PC-9 (cell line): Measurements from ENCODE around the gene HLCS. TPM values are rescaled to one million over a fixed set of nuclear protein-coding genes. Genes with fewer than 3 reads are reported as not detected.

Source experiments
- BruUV-seq: library from RNA; stranded (reverse); fragments of 400-500 nt; replicated peaks from 2 replicates; lab custom pipeline; 2021; lab: Mats Ljungman, UMichigan
- CTCF ChIA-PET: fragments of 300-600 bp; sonication (Branson Sonifier 250); formaldehyde crosslinking; loops from one replicate; lab custom pipeline; 2022; ENCODE audit warnings: antibody characterized with exemption; lab: Charles Lee
- POLR2A ChIA-PET: fragments of 300-600 bp; sonication (Branson Sonifier 250); formaldehyde crosslinking; loops from one replicate; lab custom pipeline; 2022; ENCODE audit warnings: antibody characterized with exemption; ENCODE audit not compliant: unreplicated experiment; lab: Charles Lee
- DNase-seq, 2 experiments: peaks; one replicate each; pipeline versions ENCODE4 v3.0.0 to v3.0.0-alpha.2; 2015 to 2022; ENCODE audit warnings: mixed read lengths in 1 of 2
- H2AFZ ChIP-seq: fragments of 200-600 bp; sonication (generic); 2 replicates; pipeline ENCODE4 v1.8.1; 2017; ENCODE audit warnings: antibody characterized with exemption
- H3F3A ChIP-seq: fragments of 200-600 bp; sonication (generic); 2 replicates; pipeline ENCODE4 v1.8.1; 2017; ENCODE audit warnings: antibody characterized with exemption, mild to moderate bottlenecking, low read depth; ENCODE audit not compliant: insufficient read depth
- H3K27ac ChIP-seq: fragments of 200-600 bp; sonication (generic); 2 replicates; pipeline ENCODE4 v1.6.1; 2016; ENCODE audit warnings: mixed run types
- H3K27me3 ChIP-seq: fragments of 200-600 bp; sonication (generic); 2 replicates; pipeline ENCODE4 v1.6.1; 2016; ENCODE audit warnings: low read depth, mixed run types; ENCODE audit not compliant: insufficient read depth
- H3K36me3 ChIP-seq: fragments of 200-600 bp; sonication (generic); 2 replicates; pipeline ENCODE4 v1.6.1; 2016; ENCODE audit warnings: low read depth, mixed run types
- H3K4me1 ChIP-seq: fragments of 200-600 bp; sonication (generic); replicated peaks from 2 replicates; pipeline ENCODE4 v1.6.1; 2016; ENCODE audit warnings: mixed run types; ENCODE audit not compliant: insufficient read depth
- H3K4me2 ChIP-seq: fragments of 200-600 bp; sonication (generic); 2 replicates; pipeline ENCODE4 v1.6.1; 2017; ENCODE audit warnings: mixed run types
- H3K4me3 ChIP-seq: fragments of 200-600 bp; sonication (generic); 2 replicates; pipeline ENCODE4 v1.6.1; 2016; ENCODE audit warnings: mixed run types
- H3K79me2 ChIP-seq: fragments of 200-600 bp; sonication (generic); 2 replicates; pipeline ENCODE4 v1.6.1; 2017; ENCODE audit warnings: low read depth, mixed run types
- H3K9me2 ChIP-seq: fragments of 200-600 bp; sonication (generic); 2 replicates; pipeline ENCODE4 v1.8.1; 2017; ENCODE audit warnings: mild to moderate bottlenecking; ENCODE audit not compliant: insufficient read depth
- H3K9me3 ChIP-seq: fragments of 200-600 bp; sonication (generic); 2 replicates; pipeline ENCODE4 v1.8.1; 2016; ENCODE audit warnings: low read depth; ENCODE audit not compliant: insufficient read depth
- H4K20me1 ChIP-seq: fragments of 200-600 bp; sonication (generic); 2 replicates; pipeline ENCODE4 v1.8.1; 2017; ENCODE audit not compliant: insufficient read depth
- EZH2 ChIP-seq: fragments of 200-600 bp; sonication (generic); IDR thresholded peaks from 2 replicates; pipeline ENCODE4 v1.8.0; 2017; ENCODE audit warnings: antibody characterized with exemption, low read depth
- intact Hi-C: fragments of 100-400 bp; cut with micrococcal nuclease; formaldehyde crosslinking; loops from one replicate; pipeline ENCODE4 v1.10.0; 2022; ENCODE audit not compliant: unreplicated experiment
- total RNA-seq: library from RNA; stranded (reverse); gene quantifications from 2 replicates; pipeline ENCODE4 v1.2.3, GENCODE V29; 2021
- TF ChIP-seq, protein P1 (sequence below): fragments of 200-600 bp; sonication (generic); conservative IDR thresholded peaks from 2 replicates; pipeline ENCODE4 v1.6.1; 2017; ENCODE audit warnings: mixed run types, antibody characterized with exemption, mild to moderate bottlenecking, moderate library complexity

Gene HLCS
- total RNA-seq, 1 experiment from 2014 or later, result 21.6 TPM

DNA sequence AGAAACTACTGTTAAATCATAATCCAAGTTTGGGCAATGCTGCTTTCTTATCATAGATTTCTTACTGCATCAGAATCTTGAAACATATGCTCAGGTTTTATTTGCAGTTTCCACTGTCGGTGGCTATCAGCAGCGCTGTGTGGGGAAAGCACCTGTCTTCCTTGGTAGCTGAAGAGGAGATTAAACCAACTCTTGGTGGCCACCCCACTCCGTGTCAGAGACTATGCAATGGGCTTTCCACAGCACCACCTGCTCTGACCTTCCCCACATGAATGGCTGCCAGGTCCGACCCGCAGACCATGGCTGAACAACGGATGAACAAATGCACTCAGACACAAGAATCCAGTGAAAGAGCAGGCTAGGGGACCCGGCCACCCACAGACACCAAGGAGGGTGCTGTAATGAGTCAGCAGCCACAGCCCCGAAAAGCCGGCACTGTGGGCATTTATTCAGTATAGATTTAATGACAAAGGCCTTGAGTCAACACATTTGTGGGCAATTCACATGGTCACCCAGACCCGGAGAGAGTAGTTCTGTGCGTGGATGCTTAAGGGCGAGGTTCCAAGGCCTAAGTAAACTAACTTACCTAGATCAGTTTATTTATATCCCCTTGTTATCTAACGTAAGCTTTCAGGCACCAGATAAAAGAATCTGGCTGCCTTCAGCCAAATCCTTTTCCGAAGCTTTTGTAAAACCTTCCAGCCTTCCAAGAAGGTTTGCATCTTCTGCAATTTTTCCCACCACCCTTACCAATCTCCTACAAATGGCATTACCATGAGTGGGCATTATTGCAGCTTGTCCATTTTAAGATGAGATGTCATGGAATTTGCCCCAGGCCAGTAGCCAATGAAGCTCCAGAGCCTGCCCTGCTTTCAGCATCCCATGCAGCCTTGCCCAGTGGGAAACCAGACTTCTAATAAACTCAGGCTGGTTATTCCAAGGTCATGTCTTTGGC lies 82.7 kb downstream of the HLCS start:
- no TSS peak for BruUV-seq
- Histone ChIP-seq H3K36me3 (no peaks in the 10 kb centered on the region), H3K79me2 (no peaks in the 10 kb centered on the region), H3K4me2 (no peak overlapping the region), H3K9me3 (no peaks in the 10 kb centered on the region), H3K27me3 (no peaks in the 10 kb centered on the region), H3K27ac (no peak overlapping the region), H4K20me1 (no peaks in the 10 kb centered on the region), H2AFZ (no peak overlapping the region), H3K9me2 (no peaks in the 10 kb centered on the region), H3F3A (no peaks in the 10 kb centered on the region), H3K4me3 (no peak overlapping the region), H3K4me1 (no peaks in the 10 kb centered on the region)
- intact Hi-C loops, result loop anchor here (2.0 kb wide), 1 partner anchor 17 kb away; no protein-coding TSS in a partner anchor
- TF ChIP-seq, protein P1, sequence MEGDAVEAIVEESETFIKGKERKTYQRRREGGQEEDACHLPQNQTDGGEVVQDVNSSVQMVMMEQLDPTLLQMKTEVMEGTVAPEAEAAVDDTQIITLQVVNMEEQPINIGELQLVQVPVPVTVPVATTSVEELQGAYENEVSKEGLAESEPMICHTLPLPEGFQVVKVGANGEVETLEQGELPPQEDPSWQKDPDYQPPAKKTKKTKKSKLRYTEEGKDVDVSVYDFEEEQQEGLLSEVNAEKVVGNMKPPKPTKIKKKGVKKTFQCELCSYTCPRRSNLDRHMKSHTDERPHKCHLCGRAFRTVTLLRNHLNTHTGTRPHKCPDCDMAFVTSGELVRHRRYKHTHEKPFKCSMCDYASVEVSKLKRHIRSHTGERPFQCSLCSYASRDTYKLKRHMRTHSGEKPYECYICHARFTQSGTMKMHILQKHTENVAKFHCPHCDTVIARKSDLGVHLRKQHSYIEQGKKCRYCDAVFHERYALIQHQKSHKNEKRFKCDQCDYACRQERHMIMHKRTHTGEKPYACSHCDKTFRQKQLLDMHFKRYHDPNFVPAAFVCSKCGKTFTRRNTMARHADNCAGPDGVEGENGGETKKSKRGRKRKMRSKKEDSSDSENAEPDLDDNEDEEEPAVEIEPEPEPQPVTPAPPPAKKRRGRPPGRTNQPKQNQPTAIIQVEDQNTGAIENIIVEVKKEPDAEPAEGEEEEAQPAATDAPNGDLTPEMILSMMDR, result no peak
- no peak for TF ChIP-seq EZH2
- ChIA-PET POLR2A (no interaction called here), CTCF (no interaction called here)
- DNase-seq, result no peak

DNA sequence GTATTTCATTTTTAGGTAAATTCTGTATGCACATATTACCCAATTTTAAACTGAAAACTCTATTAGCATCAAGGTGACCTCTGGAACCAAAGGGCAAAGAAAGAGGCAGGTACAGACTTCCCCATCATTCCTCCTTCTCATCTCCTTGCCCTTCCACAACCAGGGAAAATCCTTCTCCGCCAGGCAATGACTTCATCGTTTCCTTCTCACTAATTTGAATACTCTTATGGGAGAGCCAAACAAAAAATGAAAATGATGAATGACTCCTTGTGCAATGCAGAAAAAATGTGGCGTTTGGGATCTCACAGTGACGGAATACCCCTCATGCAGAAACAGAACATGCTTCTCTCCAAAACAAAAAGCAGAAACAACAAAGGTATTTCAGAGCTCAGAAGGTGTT lies 83.7 kb downstream of the HLCS start:
- Histone ChIP-seq H3K27me3 (no peaks in the 10 kb centered on the region), H3K79me2 (no peaks in the 10 kb centered on the region), H3K4me2 (no peak overlapping the region), H3F3A (no peaks in the 10 kb centered on the region), H4K20me1 (no peaks in the 10 kb centered on the region), H3K9me2 (no peaks in the 10 kb centered on the region), H3K4me1 (no peaks in the 10 kb centered on the region), H3K27ac (no peak overlapping the region), H3K9me3 (peaks cover 2% of the 10 kb centered on the region; the same call in 1 of the 2 replicates), H2AFZ (no peak overlapping the region), H3K4me3 (no peak overlapping the region), H3K36me3 (no peaks in the 10 kb centered on the region)
- BruUV-seq, result no TSS peak
- ChIA-PET POLR2A (no interaction called here), CTCF (no interaction called here)
- TF ChIP-seq, protein P1, result no peak
- TF ChIP-seq EZH2, result no peak
- no peak for DNase-seq
- intact Hi-C loops, result loop anchor here (2.0 kb wide), 1 partner anchor 16 kb away; no protein-coding TSS in a partner anchor

DNA sequence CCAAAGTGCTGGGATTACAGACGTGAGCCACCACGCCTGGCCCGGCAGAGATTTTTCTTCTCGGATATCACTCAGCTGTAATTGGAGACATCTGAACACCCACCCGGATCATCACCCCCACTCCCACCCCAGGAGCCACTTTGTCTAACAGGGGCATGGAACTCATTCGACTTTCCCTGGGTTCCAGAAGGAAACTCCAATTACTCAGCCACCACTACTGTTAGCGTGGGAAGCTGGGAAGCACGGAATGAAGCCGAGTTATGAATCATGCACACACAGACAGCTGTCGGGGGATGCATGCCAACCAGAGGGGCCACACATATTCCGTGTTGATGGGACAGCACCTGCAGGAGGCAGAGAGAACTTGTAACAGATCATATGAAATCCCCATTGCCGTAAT lies 85.2 kb downstream of the HLCS start:
- Histone ChIP-seq H3K9me3 (peaks cover 9% of the 10 kb centered on the region; the same call in 1 of the 2 replicates), H3K4me3 (no peak overlapping the region), H3K4me2 (no peak overlapping the region), H3K27me3 (no peaks in the 10 kb centered on the region), H4K20me1 (no peaks in the 10 kb centered on the region), H3K4me1 (no peaks in the 10 kb centered on the region), H3K27ac (no peak overlapping the region), H3K79me2 (no peaks in the 10 kb centered on the region), H3F3A (no peaks in the 10 kb centered on the region), H3K9me2 (no peaks in the 10 kb centered on the region), H2AFZ (no peak overlapping the region), H3K36me3 (no peaks in the 10 kb centered on the region)
- ChIA-PET CTCF (no interaction called here), POLR2A (no interaction called here)
- intact Hi-C loops, result no loop called here
- BruUV-seq, result no TSS peak
- no peak for DNase-seq
- TF ChIP-seq, protein P1, result no peak
- TF ChIP-seq EZH2, result no peak
